DND-41 (cell line): Measurements from ENCODE around the gene TMEM266.

Experiments
- CTCF ChIP-seq: IDR thresholded peaks from 2 replicates; pipeline ENCODE4 v1.5.1; 2012; ENCODE audit warnings: borderline replicate concordance, low read length, moderate library complexity, mild to moderate bottlenecking; ENCODE audit not compliant: poor library complexity, severe bottlenecking; ENCODE audit errors: extremely low read depth
- EZH2 ChIP-seq: IDR thresholded peaks from 3 replicates; pipeline ENCODE4 v1.6.1; 2012; ENCODE audit warnings: borderline replicate concordance, low read depth, mild to moderate bottlenecking, moderate library complexity, low read length, inconsistent platforms; ENCODE audit not compliant: severe bottlenecking

GRCh38 chr15:76162036-76162398 is 102.2 kb downstream of the TMEM266 start:
- no peak for TF ChIP-seq CTCF
- TF ChIP-seq EZH2 = no peak
